CD4-positive, alpha-beta T cell treated with Interleukin-6 for 4 hours (primary cell): ENCODE data around the gene HELB.

ENCODE experiments used
- DNase-seq: peaks from one replicate; pipeline ENCODE4 v3.0.0-alpha.2; 2020; ENCODE audit warnings: mixed read lengths

HELB gene

GRCh38 chr12:66301944-66302826 is at the start of gene HELB:
TSS of gene HELB (plus strand) at chr12:66302493. CDS start at chr12:66302604, 111 bp downstream.
- DNase-seq, result peak; percentile 99

- no peak for DNase-seq
Observed at GRCh38 chr12:66252771-66253170, 49.5 kb upstream of the HELB start.

- no peak for DNase-seq
Observed at GRCh38 chr12:66255737-66256136, 46.6 kb upstream of the HELB start.

GRCh38 chr12:66258011-66258410 is 44.3 kb upstream of the HELB start:
- no peak for DNase-seq

- DNase-seq, result no peak
Observed at GRCh38 chr12:66262737-66263136, 39.6 kb upstream of the HELB start.

- DNase-seq, result no peak
Observed at GRCh38 chr12:66268562-66268961, 33.7 kb upstream of the HELB start.

- DNase-seq, result no peak
Observed at GRCh38 chr12:66269142-66269541, 33.2 kb upstream of the HELB start.

GRCh38 chr12:66269757-66270383 is 32.4 kb upstream of the HELB start:
- DNase-seq, result peak; percentile 38

- DNase-seq, result no peak
Observed at GRCh38 chr12:66270613-66271012, 31.7 kb upstream of the HELB start.

- no peak for DNase-seq
Observed at GRCh38 chr12:66272650-66273049, 29.6 kb upstream of the HELB start.

- no peak for DNase-seq
Observed at GRCh38 chr12:66273147-66273546, 29.1 kb upstream of the HELB start.

GRCh38 chr12:66275040-66275439 is 27.3 kb upstream of the HELB start:
- no peak for DNase-seq

GRCh38 chr12:66279123-66279712 is 23.1 kb upstream of the HELB start:
- peak; percentile 67 for DNase-seq

GRCh38 chr12:66280561-66280960 is 21.7 kb upstream of the HELB start:
- no peak for DNase-seq

GRCh38 chr12:66282244-66282643 is 20.0 kb upstream of the HELB start:
- no peak for DNase-seq

- DNase-seq, result no peak
Observed at GRCh38 chr12:66287275-66287674, 15.0 kb upstream of the HELB start.

GRCh38 chr12:66288121-66288520 is 14.2 kb upstream of the HELB start:
- peak; percentile 72 for DNase-seq

GRCh38 chr12:66289485-66289884 is 12.8 kb upstream of the HELB start:
- DNase-seq, result no peak

GRCh38 chr12:66290716-66291200 is 11.5 kb upstream of the HELB start:
- peak; percentile 58 for DNase-seq

- no peak for DNase-seq
Observed at GRCh38 chr12:66296176-66296683, 6.1 kb upstream of the HELB start.

- DNase-seq, result peak; percentile 22
Observed at GRCh38 chr12:66297080-66297479, 5.2 kb upstream of the HELB start.

- DNase-seq, result no peak
Observed at GRCh38 chr12:66297923-66298322, 4.4 kb upstream of the HELB start.

- DNase-seq, result no peak
Observed at GRCh38 chr12:66302827-66303169, 505 bp downstream of the HELB start.
